Endothelial cell of umbilical vein (primary cell): ENCODE results near the gene NHERF2. TPM values are rescaled to one million over a fixed set of nuclear protein-coding genes. Genes with fewer than 3 reads are reported as not detected.

Experiments used
- BruUV-seq: library from RNA; stranded (reverse); fragments of 400-500 nt; replicated peaks from 2 replicates; lab custom pipeline; 2021; lab: Mats Ljungman, UMichigan
- CTCF ChIA-PET: fragments of 300-600, 350-600 bp; sonication (Branson Sonifier 250); formaldehyde crosslinking; loops from one replicate; lab custom pipeline; 2021; ENCODE audit warnings: antibody characterized with exemption, inconsistent platforms; lab: Charles Lee
- POLR2A ChIA-PET: fragments of 300-600, 350-600 bp; sonication (Branson Sonifier 250); formaldehyde crosslinking; loops from one replicate; lab custom pipeline; 2021; ENCODE audit warnings: antibody characterized with exemption, inconsistent platforms; lab: Charles Lee
- DNase-seq: peaks from one replicate; pipeline ENCODE4 v3.0.0-alpha.2; 2011; ENCODE audit warnings: low read depth, low spot score
- FAIRE-seq: peaks from 2 replicates; lab custom pipeline; 2011; peaks lifted over from hg19 to GRCh38; lab: Jason Lieb, UNC
- H2AFZ ChIP-seq: 2 replicates; pipeline ENCODE4 v1.6.0; 2012; ENCODE audit warnings: low read depth, low read length, control low read depth, inconsistent platforms
- H3K27ac ChIP-seq: 2 replicates; pipeline ENCODE4 v1.5.1; 2011; ENCODE audit warnings: low read depth, mild to moderate bottlenecking, control low read depth, low read length, moderate library complexity; ENCODE audit not compliant: insufficient read depth
- H3K27me3 ChIP-seq, 2 experiments: 2 replicates each; pipeline versions ENCODE4 v1.6.0 to v1.6.1; 2011; ENCODE audit warnings: low read length in 2 of 2, mixed read lengths in 1 of 2; ENCODE audit not compliant: control insufficient read depth in 2 of 2, insufficient read depth in 2 of 2
- H3K36me3 ChIP-seq, 2 experiments: 2 replicates in 1 of 2; 3 replicates in 1 of 2; pipeline ENCODE4 v1.5.1; 2011; ENCODE audit warnings: low read length in 2 of 2, mild to moderate bottlenecking in 1 of 2, moderate library complexity in 1 of 2; ENCODE audit not compliant: control insufficient read depth in 2 of 2, insufficient read depth in 2 of 2; ENCODE audit errors: extremely low read depth in 1 of 2
- H3K4me1 ChIP-seq: 3 replicates; pipeline ENCODE4 v1.5.1; 2011; ENCODE audit warnings: mild to moderate bottlenecking, low read length; ENCODE audit not compliant: control insufficient read depth, insufficient read depth; ENCODE audit errors: extremely low read depth
- H3K4me2 ChIP-seq: 2 replicates; pipeline ENCODE4 v1.6.1; 2011; ENCODE audit warnings: low read length, control low read depth, mixed read lengths; ENCODE audit not compliant: insufficient read depth
- H3K4me3 ChIP-seq, 3 experiments: fragments of 200-600 bp in 1 of 3; sonication (generic), shearing (Covaris generic) in 1 of 3; replicated peaks in 1 of 3; 2 replicates each; pipeline ENCODE4 v1.5.1; 2011 to 2016; ENCODE audit warnings: control low read depth in 3 of 3, low read length in 3 of 3, mild to moderate bottlenecking in 2 of 3, inconsistent platforms in 1 of 3, low read depth in 1 of 3, moderate library complexity in 1 of 3; ENCODE audit not compliant: insufficient read depth in 1 of 3
- H3K79me2 ChIP-seq: 2 replicates; pipeline ENCODE4 v1.6.0; 2012; ENCODE audit warnings: low read length, inconsistent platforms; ENCODE audit not compliant: control insufficient read depth, insufficient read depth
- H3K9ac ChIP-seq: replicated peaks from 2 replicates; pipeline ENCODE3; 2011; ENCODE audit warnings: low read length, control low read depth; ENCODE audit not compliant: insufficient read depth; ENCODE audit errors: extremely low read depth
- H3K9me1 ChIP-seq: replicated peaks from 3 replicates; pipeline ENCODE4 v1.6.0; 2011; ENCODE audit warnings: mild to moderate bottlenecking, low read length; ENCODE audit not compliant: control insufficient read depth, insufficient read depth; ENCODE audit errors: extremely low read depth
- H3K9me3 ChIP-seq: replicated peaks from 2 replicates; pipeline ENCODE4 v1.5.1; 2012; ENCODE audit warnings: low read length, inconsistent platforms; ENCODE audit not compliant: control insufficient read depth, insufficient read depth
- H4K20me1 ChIP-seq: replicated peaks from 2 replicates; pipeline ENCODE3; 2011; ENCODE audit warnings: mild to moderate bottlenecking, low read length; ENCODE audit not compliant: control insufficient read depth, insufficient read depth; ENCODE audit errors: extremely low read depth
- CTCF ChIP-seq, 2 donors: IDR thresholded peaks; 1 replicate in 1 of 2; 2 replicates in 1 of 2; pipeline ENCODE4 v1.5.1; 2011; ENCODE audit warnings: low read length in 2 of 2, mild to moderate bottlenecking in 2 of 2, moderate library complexity in 2 of 2, control low read depth in 1 of 2, inconsistent platforms in 1 of 2, low read depth in 1 of 2; ENCODE audit not compliant: insufficient read depth in 1 of 2; ENCODE audit errors: extremely low read depth in 1 of 2
- EZH2 ChIP-seq: IDR thresholded peaks from 2 replicates; pipeline ENCODE4 v1.6.1; 2012; ENCODE audit warnings: borderline replicate concordance, low read depth, mild to moderate bottlenecking, moderate library complexity, low read length, inconsistent platforms; ENCODE audit not compliant: severe bottlenecking
- FOS ChIP-seq: IDR thresholded peaks from 2 replicates; pipeline ENCODE4 v1.6.1; 2011; ENCODE audit warnings: mild to moderate bottlenecking, low read length, moderate library complexity, borderline replicate concordance; ENCODE audit not compliant: insufficient read depth
- GATA2 ChIP-seq: IDR thresholded peaks from 2 replicates; pipeline ENCODE4 v1.7.0; 2011; ENCODE audit warnings: low read depth, mild to moderate bottlenecking, moderate library complexity, mixed read lengths, low read length; ENCODE audit not compliant: insufficient read length, insufficient read depth
- JUN ChIP-seq: IDR thresholded peaks from 2 replicates; pipeline ENCODE4 v1.6.1; 2011; ENCODE audit warnings: borderline replicate concordance, low read depth; ENCODE audit not compliant: insufficient read length, insufficient read depth
- MAX ChIP-seq: IDR thresholded peaks from 2 replicates; pipeline ENCODE4 v1.6.1; 2011; ENCODE audit not compliant: insufficient read depth, insufficient read length
- MYC ChIP-seq: IDR thresholded peaks from one replicate; pipeline ENCODE4 v1.6.1; 2011; ENCODE audit warnings: mild to moderate bottlenecking, low read depth, low read length
- POLR2A ChIP-seq: IDR thresholded peaks from 2 replicates; pipeline ENCODE4 v1.6.1; 2012; ENCODE audit warnings: low read depth, mild to moderate bottlenecking, control low read depth, low read length
- POLR2AphosphoS5 ChIP-seq: IDR thresholded peaks from 2 replicates; pipeline ENCODE4 v1.6.1; 2012; ENCODE audit warnings: low read depth, mild to moderate bottlenecking, control low read depth, low read length, moderate library complexity; ENCODE audit not compliant: insufficient read depth
- dilution Hi-C: fragments of 300-500 bp; cut with MboI; formaldehyde crosslinking; loops from one replicate; pipeline ENCODE4 v1.15.0; 2019; ENCODE audit warnings: low sequenced_read_pairs; ENCODE audit not compliant: extremely low pct_ligation_motif_present
- intact Hi-C: fragments of 100-400 bp; cut with micrococcal nuclease; formaldehyde crosslinking; loops from one replicate; pipeline ENCODE4 v1.10.0; 2022
- polyA plus RNA-seq, 4 experiments: library from polyadenylated mRNA; depleted of rRNA in 3 of 4; stranded (reverse) in 3 of 4; unstranded in 1 of 4; fragments of >200 nt; gene quantifications; 2 replicates each; pipeline versions ENCODE4 v1.2.1 to v1.2.3, GENCODE V29; 2011 to 2012; ENCODE audit warnings: missing spikeins in 1 of 4
- total RNA-seq: library from RNA; stranded (reverse); gene quantifications from 2 replicates; pipeline ENCODE4 v1.2.3, GENCODE V29; 2021

NHERF2 gene
- total and polyA plus RNA-seq, 2 donors (not counting 3 experiments of a cell fraction or from before 2014, with no cell fraction given), result 65.2 to 71.2 TPM

- Histone ChIP-seq H2AFZ (no peak overlapping the region), H3K9me1 (no peaks in the 10 kb centered on the region), H3K4me2 (peak overlapping the region; percentile 16), H3K27me3 (no peaks in the 10 kb centered on the region), H3K36me3 (no peaks in the 10 kb centered on the region), H3K4me3 (peak overlapping the region in 1 of 3 experiments; percentile 20), H4K20me1 (no peaks in the 10 kb centered on the region), H3K27ac (no peak overlapping the region), H3K9me3 (no peaks in the 10 kb centered on the region), H3K4me1 (peaks cover 39% of the 10 kb centered on the region), H3K79me2 (peaks cover 15% of the 10 kb centered on the region), H3K9ac (no peak overlapping the region)
- TF ChIP-seq JUN (no peak), GATA2 (no peak)
- DNase-seq (no peak), FAIRE-seq (peak; percentile 8)
- dilution Hi-C loops (loop anchor here (25.0 kb wide), 1 partner anchor 134 kb away; the partner anchor contains the start of gene TRAF7), intact Hi-C loops (no loop called here)
- POLR2A ChIA-PET, result interaction anchor here (1.5 kb wide), 1 partner anchor 127 kb away, joined by 6 read pairs; the partner anchor contains the start of gene TRAF7
- no TSS peak for BruUV-seq
- CTCF ChIA-PET, result interaction anchor here (0.9 to 2.0 kb wide), 5 partner anchors 16 to 112 kb away, joined by 3 to 18 read pairs (median 4); partner anchors contain the start of genes NTHL1 and TSC2
Measured at GRCh38 chr16:2028146-2028545, 1.4 kb downstream of the NHERF2 start.

GRCh38 chr16:2028620-2029220 lies 2.0 kb downstream of the NHERF2 start:
- no peaks in the 10 kb centered on the region for H4K20me1 ChIP-seq
- ChIA-PET POLR2A (no interaction called here), CTCF (interaction anchor here (0.9 to 1.6 kb wide), 3 partner anchors 16 to 27 kb away, joined by 3 to 5 read pairs (median 4); partner anchors contain the start of genes NTHL1 and TSC2)
- no peak overlapping the region for H3K27ac ChIP-seq
- no peaks in the 10 kb centered on the region for H3K36me3 ChIP-seq
- peaks cover 40% of the 10 kb centered on the region for H3K4me1 ChIP-seq
- intact Hi-C loops (no loop called here), dilution Hi-C loops (loop anchor here (25.0 kb wide), 1 partner anchor 134 kb away; the partner anchor contains the start of gene TRAF7)
- H3K4me3 ChIP-seq, result no peak overlapping the region
- no peaks in the 10 kb centered on the region for H3K27me3 ChIP-seq
- no peaks in the 10 kb centered on the region for H3K9me3 ChIP-seq
- no peaks in the 10 kb centered on the region for H3K9me1 ChIP-seq
- H3K9ac ChIP-seq, result no peak overlapping the region
- DNase-seq, result no peak
- H3K4me2 ChIP-seq, result no peak overlapping the region
- no peak overlapping the region for H2AFZ ChIP-seq
- FAIRE-seq, result no peak
- H3K79me2 ChIP-seq, result peaks cover 16% of the 10 kb centered on the region
- TF ChIP-seq EZH2 (no peak), FOS (no peak), POLR2A (no peak), MAX (no peak), MYC (no peak), POLR2AphosphoS5 (no peak), CTCF (IDR thresholded peaks at IDR 0.05; ENCODE audit: extremely low read depth in 1 of 2, insufficient read depth in 1 of 2, low read depth in 1 of 2, low read length in 2 of 2) (no peak), GATA2 (no peak), JUN (no peak)
- BruUV-seq, result no TSS peak
